PFSK-1 (cell line): ENCODE results near the gene RIMS1.

Experiments used
- FOXP2 ChIP-seq: optimal IDR thresholded peaks from 2 replicates; pipeline ENCODE3; 2011; ENCODE audit warnings: borderline replicate concordance, control low read depth, inconsistent platforms; ENCODE audit not compliant: insufficient read depth; ENCODE audit errors: extremely low read length, extremely low read depth
- POLR2AphosphoS5 ChIP-seq: IDR thresholded peaks from 2 replicates; pipeline ENCODE4 v1.6.1; 2012; ENCODE audit warnings: low read depth, mild to moderate bottlenecking, control low read depth, low read length, moderate library complexity
- SIN3A ChIP-seq: IDR thresholded peaks from 2 replicates; pipeline ENCODE4 v1.6.1; 2012; ENCODE audit warnings: mild to moderate bottlenecking, low read length, moderate library complexity, borderline replicate concordance; ENCODE audit not compliant: insufficient read depth
- TAF1 ChIP-seq: IDR thresholded peaks from 2 replicates; pipeline ENCODE4 v1.6.1; 2012; ENCODE audit warnings: low read length, control low read depth, borderline replicate concordance; ENCODE audit not compliant: insufficient read depth
- TF ChIP-seq, protein P1 (sequence below), 2 experiments: IDR thresholded peaks; 2 replicates each; pipeline versions ENCODE4 v1.6.1 to v1.8.0; 2011 to 2012; ENCODE audit warnings: low read depth in 2 of 2, low read length in 2 of 2, control low read depth in 1 of 2, inconsistent platforms in 1 of 2, mild to moderate bottlenecking in 1 of 2, moderate library complexity in 1 of 2; ENCODE audit not compliant: insufficient read depth in 1 of 2

DNA sequence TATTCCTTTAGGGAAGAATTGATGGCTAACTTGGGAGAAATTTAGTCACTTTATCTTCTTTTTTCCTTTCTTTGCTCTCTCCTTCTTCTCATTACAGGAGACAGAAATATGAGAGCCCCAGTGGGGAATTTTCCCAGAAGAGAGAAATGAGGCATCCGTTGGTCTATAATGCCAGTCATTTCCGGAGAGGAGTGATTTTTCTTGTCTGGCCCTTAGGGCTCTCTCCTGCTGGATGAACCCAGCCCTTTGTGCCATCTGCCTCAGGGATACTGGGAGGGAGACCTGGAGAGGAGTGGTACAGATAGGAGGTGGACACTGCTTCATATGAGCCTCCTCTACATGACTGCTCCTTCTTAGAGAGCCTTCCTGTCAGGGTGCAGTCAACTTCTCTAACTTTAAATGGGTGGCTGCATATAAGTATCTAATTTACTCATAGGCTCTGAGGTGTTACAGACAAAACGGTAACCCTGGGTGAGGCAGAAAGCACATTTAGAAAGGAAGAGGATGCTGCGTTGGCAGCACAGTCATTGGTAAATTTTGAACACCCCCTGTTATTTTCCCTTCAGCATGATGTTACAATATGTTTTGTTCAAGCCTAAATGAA, 21.9 kb downstream of the RIMS1 start:
- TF ChIP-seq POLR2AphosphoS5, result no peak
- no peak for TF ChIP-seq SIN3A
- TF ChIP-seq, protein P1, sequence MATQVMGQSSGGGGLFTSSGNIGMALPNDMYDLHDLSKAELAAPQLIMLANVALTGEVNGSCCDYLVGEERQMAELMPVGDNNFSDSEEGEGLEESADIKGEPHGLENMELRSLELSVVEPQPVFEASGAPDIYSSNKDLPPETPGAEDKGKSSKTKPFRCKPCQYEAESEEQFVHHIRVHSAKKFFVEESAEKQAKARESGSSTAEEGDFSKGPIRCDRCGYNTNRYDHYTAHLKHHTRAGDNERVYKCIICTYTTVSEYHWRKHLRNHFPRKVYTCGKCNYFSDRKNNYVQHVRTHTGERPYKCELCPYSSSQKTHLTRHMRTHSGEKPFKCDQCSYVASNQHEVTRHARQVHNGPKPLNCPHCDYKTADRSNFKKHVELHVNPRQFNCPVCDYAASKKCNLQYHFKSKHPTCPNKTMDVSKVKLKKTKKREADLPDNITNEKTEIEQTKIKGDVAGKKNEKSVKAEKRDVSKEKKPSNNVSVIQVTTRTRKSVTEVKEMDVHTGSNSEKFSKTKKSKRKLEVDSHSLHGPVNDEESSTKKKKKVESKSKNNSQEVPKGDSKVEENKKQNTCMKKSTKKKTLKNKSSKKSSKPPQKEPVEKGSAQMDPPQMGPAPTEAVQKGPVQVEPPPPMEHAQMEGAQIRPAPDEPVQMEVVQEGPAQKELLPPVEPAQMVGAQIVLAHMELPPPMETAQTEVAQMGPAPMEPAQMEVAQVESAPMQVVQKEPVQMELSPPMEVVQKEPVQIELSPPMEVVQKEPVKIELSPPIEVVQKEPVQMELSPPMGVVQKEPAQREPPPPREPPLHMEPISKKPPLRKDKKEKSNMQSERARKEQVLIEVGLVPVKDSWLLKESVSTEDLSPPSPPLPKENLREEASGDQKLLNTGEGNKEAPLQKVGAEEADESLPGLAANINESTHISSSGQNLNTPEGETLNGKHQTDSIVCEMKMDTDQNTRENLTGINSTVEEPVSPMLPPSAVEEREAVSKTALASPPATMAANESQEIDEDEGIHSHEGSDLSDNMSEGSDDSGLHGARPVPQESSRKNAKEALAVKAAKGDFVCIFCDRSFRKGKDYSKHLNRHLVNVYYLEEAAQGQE (IDR thresholded peaks at IDR 0.05; ENCODE audit: insufficient read depth in 1 of 2, low read depth in 2 of 2, low read length in 2 of 2), result no peak
- TF ChIP-seq FOXP2, result no peak
- no peak for TF ChIP-seq TAF1
